HEK293T (cell line): Measurements from ENCODE around the gene MEF2C.
A peak's percentile ranks its signal among the peaks of the same experiment; 100 is the strongest.

ENCODE experiments used
- CTCF ChIA-PET: fragments of 350-600 bp; formaldehyde crosslinking; extraction: SDS; loops from one replicate; lab custom pipeline; 2021; ENCODE audit warnings: antibody characterized with exemption, inconsistent platforms; lab: Yijun Ruan, JAX
- POLR2A ChIA-PET: fragments of 350-600 bp; formaldehyde crosslinking; extraction: SDS; loops from one replicate; lab custom pipeline; 2020; ENCODE audit warnings: antibody characterized with exemption, inconsistent platforms; lab: Yijun Ruan, JAX
- DNase-seq: peaks from one replicate; pipeline ENCODE4 v3.0.0; 2012; ENCODE audit warnings: mixed read lengths; ENCODE audit errors: extremely low spot score
- ARNT ChIP-seq: fragments of 450-650 bp; IDR thresholded peaks from 2 replicates; pipeline ENCODE4 v1.6.1; 2017; ENCODE audit warnings: mild to moderate bottlenecking
- BHLHE40 ChIP-seq: fragments of 450-650 bp; IDR thresholded peaks from 2 replicates; pipeline ENCODE4 v1.6.1; 2016; ENCODE audit warnings: mild to moderate bottlenecking, moderate library complexity, borderline replicate concordance
- CTBP1 ChIP-seq: fragments of 450-650 bp; IDR thresholded peaks from 2 replicates; pipeline ENCODE4 v1.6.1; 2016; ENCODE audit warnings: borderline replicate concordance
- ELF4 ChIP-seq: fragments of 450-650 bp; IDR thresholded peaks from 2 replicates; pipeline ENCODE4 v1.6.1; 2017; ENCODE audit warnings: antibody characterized with exemption
- FOXA1 ChIP-seq: fragments of 450-650 bp; IDR thresholded peaks from 2 replicates; pipeline ENCODE4 v1.6.1; 2016; ENCODE audit warnings: mild to moderate bottlenecking
- FOXM1 ChIP-seq: fragments of 450-650 bp; IDR thresholded peaks from 2 replicates; pipeline ENCODE4 v1.6.1; 2017; ENCODE audit warnings: mild to moderate bottlenecking, borderline replicate concordance
- HDGF ChIP-seq: fragments of 450-650 bp; IDR thresholded peaks from 2 replicates; pipeline ENCODE4 v1.6.1; 2017; ENCODE audit warnings: antibody characterized with exemption, borderline replicate concordance
- L3MBTL2 ChIP-seq: fragments of 450-650 bp; conservative IDR thresholded peaks from 2 replicates; pipeline ENCODE4 v1.6.1; 2016; ENCODE audit warnings: mild to moderate bottlenecking
- LEF1 ChIP-seq: fragments of 450-650 bp; IDR thresholded peaks from 2 replicates; pipeline ENCODE4 v1.6.1; 2017; ENCODE audit warnings: mild to moderate bottlenecking, borderline replicate concordance
- NFRKB ChIP-seq: fragments of 450-650 bp; IDR thresholded peaks from 2 replicates; pipeline ENCODE4 v1.6.1; 2016; ENCODE audit warnings: mild to moderate bottlenecking, moderate library complexity
- SP1 ChIP-seq: fragments of 450-650 bp; IDR thresholded peaks from 2 replicates; pipeline ENCODE4 v1.6.1; 2017
- SUZ12 ChIP-seq: fragments of 450-650 bp; IDR thresholded peaks from 2 replicates; pipeline ENCODE4 v1.6.1; 2016; ENCODE audit warnings: mild to moderate bottlenecking
- TARDBP ChIP-seq: fragments of 450-650 bp; IDR thresholded peaks from 2 replicates; pipeline ENCODE4 v1.6.1; 2016
- ZNF384 ChIP-seq: fragments of 450-650 bp; IDR thresholded peaks from 2 replicates; pipeline ENCODE4 v1.6.1; 2016
- TF ChIP-seq, protein P1 (sequence below): fragments of 450-650 bp; IDR thresholded peaks from 2 replicates; pipeline ENCODE4 v1.6.1; 2016

MEF2C gene

DNA sequence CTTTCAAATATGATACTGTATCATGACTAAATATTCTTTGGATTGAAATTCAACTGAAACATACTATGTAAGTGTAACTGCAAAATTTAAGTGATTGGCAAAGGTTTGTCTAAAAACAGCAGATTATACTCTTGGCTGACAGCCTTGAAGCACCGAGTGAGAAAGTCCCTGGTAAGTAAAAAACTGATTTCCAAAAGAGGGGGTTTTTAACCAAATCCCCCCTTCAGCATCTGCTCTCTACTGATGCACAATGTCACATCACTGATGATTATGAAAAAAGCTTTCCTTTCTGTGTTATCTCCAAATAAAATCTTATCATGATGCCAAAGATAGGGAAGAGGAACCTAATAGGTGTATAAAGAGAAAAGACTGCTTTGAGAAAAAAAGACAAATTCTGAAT, 141.0 kb downstream of the MEF2C start:
- no peak for DNase-seq
- TF ChIP-seq ELF4 (no peak), LEF1 (no peak), SUZ12 (no peak)
- ChIA-PET CTCF (no interaction called here), POLR2A (no interaction called here)

DNA sequence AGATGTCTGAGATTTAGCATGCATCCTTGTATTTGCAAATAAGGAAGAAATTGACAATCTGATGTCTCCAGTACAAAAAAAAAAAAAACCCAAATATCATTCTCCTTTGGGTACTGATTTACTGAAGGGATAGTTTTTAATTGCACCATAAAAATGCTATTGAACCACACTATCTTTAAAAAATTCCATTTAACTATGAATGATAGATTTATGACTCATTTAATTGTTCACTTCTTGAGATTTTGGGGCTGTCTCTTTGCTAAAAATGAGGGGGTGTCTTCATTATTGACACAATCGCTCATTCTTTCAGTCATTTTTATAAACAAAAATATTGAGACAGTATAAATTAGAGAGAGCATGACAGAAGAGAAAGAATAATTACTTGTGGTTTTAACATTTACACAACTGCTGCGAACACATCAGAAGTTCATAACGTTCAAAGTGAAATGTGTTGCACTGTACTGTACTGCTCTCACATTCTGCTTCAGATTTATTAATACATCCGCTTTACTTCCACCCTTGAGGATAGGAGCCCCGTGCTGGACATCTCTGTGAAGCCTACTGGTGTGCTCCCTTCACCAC, 142.3 kb downstream of the MEF2C start:
- ChIA-PET POLR2A (interaction anchor here (1.3 kb wide), 1 partner anchor 143 kb away, joined by 5 read pairs; the partner anchor contains the start of gene MEF2C), CTCF (interaction anchor here (1.4 kb wide), 1 partner anchor 11 kb away, joined by 8 read pairs; no protein-coding TSS in a partner anchor)
- no peak for DNase-seq
- no peak for TF ChIP-seq ZNF384
- TF ChIP-seq, protein P1, sequence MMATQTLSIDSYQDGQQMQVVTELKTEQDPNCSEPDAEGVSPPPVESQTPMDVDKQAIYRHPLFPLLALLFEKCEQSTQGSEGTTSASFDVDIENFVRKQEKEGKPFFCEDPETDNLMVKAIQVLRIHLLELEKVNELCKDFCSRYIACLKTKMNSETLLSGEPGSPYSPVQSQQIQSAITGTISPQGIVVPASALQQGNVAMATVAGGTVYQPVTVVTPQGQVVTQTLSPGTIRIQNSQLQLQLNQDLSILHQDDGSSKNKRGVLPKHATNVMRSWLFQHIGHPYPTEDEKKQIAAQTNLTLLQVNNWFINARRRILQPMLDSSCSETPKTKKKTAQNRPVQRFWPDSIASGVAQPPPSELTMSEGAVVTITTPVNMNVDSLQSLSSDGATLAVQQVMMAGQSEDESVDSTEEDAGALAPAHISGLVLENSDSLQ = peak; percentile 44; the same call in 1 of the 2 replicates

DNA sequence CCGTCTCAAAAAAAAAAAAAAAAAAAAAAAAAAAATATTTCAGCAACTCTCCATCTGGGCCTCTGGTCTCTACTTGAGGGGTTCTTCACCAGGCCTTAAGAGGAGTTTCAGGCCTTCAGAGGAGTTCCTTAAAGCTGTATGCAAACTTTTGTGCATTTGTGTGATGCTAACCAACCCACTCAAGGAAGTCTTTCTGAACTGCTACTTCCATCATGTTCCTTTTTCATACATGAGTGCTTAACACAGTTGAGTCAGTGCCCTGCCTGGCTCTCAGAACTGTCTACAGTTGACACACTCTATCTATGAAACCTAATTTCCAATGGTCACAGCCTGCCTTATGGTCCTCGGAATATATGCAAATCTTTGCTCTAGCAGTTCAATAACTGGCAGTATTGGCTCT, 146.5 kb downstream of the MEF2C start:
- ChIA-PET CTCF (no interaction called here), POLR2A (no interaction called here)
- TF ChIP-seq, protein P1 = no peak
- no peak for TF ChIP-seq FOXA1
- TF ChIP-seq ZNF384 = no peak
- TF ChIP-seq FOXM1 = no peak
- TF ChIP-seq L3MBTL2 = no peak
- TF ChIP-seq SP1 = no peak
- TF ChIP-seq NFRKB = no peak
- no peak for TF ChIP-seq SUZ12
- no peak for DNase-seq

DNA sequence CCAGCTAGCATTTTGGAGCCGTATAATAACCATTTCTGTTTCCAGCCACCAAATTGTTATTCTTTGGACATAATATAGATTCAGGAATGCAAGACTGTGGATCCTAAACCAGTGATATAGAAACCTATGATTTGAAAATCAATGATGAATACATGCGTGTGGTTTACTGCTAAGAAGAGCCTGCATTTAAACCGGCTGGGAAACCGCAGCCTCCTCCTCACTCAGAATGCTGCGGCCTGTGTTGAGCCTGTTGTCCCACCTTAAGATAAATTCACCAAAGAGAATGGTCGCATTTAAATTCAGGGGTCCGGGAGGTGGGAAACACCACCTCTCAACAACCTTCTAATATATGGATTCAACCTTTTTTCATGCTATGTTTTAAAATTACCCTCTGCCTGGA, 148.0 kb downstream of the MEF2C start:
- CTCF ChIA-PET = no interaction called here
- POLR2A ChIA-PET = no interaction called here
- DNase-seq = no peak

DNA sequence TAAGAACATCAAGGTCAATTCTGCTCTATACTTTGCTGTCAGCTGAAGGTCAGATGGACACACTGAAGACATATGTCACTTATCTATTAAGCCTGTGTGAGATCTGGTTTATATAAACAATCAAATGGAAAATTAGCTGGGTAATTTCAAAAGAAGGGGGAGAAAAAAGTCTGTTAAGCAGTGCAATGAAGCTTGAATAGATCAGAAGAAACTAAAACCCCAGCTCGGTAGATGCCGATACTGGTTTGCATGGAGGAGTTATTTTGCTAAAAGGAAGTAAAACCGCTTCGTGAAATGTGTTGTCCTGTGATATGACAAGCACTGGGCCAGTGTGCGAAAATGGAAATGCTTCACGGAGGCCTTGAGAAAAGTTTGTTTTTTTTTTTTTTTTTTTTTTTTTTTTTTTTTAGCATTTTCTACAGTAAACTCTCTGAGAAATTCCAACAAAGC, 148.8 kb downstream of the MEF2C start:
- DNase-seq = no peak
- ChIA-PET POLR2A (interaction anchor here (0.6 kb wide), 1 partner anchor 802 kb away, joined by 3 read pairs; no protein-coding TSS in a partner anchor), CTCF (no interaction called here)
- no peak for TF ChIP-seq TARDBP
- no peak for TF ChIP-seq LEF1
- no peak for TF ChIP-seq ELF4
- TF ChIP-seq, protein P1 = no peak
- TF ChIP-seq CTBP1 = no peak
- TF ChIP-seq BHLHE40 = no peak
- TF ChIP-seq ARNT = no peak
- no peak for TF ChIP-seq FOXM1

More for the DNA sequence above, 148.0 kb downstream of the MEF2C start:
- TF ChIP-seq SP1 (no peak), ELF4 (no peak), TARDBP (no peak)
- TF ChIP-seq, protein P1 = no peak

DNA sequence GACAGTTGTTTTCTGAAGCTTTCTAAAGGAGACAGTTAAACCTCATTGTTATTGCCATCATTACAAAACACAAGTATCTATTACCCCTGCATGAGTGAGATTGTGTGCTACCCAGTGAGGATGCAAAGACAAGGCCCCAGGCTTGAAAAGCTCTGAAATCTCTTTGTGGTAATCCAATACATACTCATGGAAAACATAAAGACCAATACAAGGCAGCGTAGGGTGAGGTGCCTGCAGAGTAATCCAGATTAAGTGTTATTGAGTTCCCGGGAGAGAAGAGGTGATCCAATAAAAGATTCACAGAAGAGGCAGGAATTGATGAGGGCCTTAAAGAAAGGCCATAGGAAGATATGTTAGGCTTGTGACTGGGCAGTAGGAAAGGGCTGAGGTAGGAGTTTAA, 150.1 kb downstream of the MEF2C start:
- no peak for DNase-seq
- CTCF ChIA-PET = no interaction called here
- POLR2A ChIA-PET = interaction anchor here (1.1 kb wide), 1 partner anchor 151 kb away, joined by 5 read pairs; the partner anchor contains the start of gene MEF2C
- no peak for TF ChIP-seq LEF1
- TF ChIP-seq NFRKB = no peak
- TF ChIP-seq FOXA1 = no peak
- no peak for TF ChIP-seq SP1
- no peak for TF ChIP-seq SUZ12
- TF ChIP-seq ZNF384 = no peak
- no peak for TF ChIP-seq HDGF
- TF ChIP-seq TARDBP = no peak
- no peak for TF ChIP-seq BHLHE40
- TF ChIP-seq, protein P1 = no peak
- no peak for TF ChIP-seq FOXM1
- no peak for TF ChIP-seq ARNT
- no peak for TF ChIP-seq ELF4
- no peak for TF ChIP-seq L3MBTL2
